Activated CD4-positive, alpha-beta T cell treated with anti-CD3 and anti-CD28 coated beads for 24 hours (primary cell): ENCODE measurements around the gene BCAS3.

Experiments used
- DNase-seq, 2 donors: peaks; one replicate each; pipeline ENCODE4 v3.0.0-alpha.2; 2020; ENCODE audit warnings: low read depth in 2 of 2

Gene BCAS3

GRCh38 chr17:61064087-61064951, 386.7 kb downstream of the BCAS3 start:
- no peak for DNase-seq

GRCh38 chr17:61065263-61065773, 387.7 kb downstream of the BCAS3 start:
- no peak for DNase-seq

- DNase-seq, result no peak
These were observed 388.4 kb downstream of the BCAS3 start for GRCh38 chr17:61066062-61066461.

- DNase-seq, result no peak
These were observed 393.0 kb downstream of the BCAS3 start for GRCh38 chr17:61070649-61071048.

- no peak for DNase-seq
These were observed 395.0 kb downstream of the BCAS3 start for GRCh38 chr17:61072648-61073047.

GRCh38 chr17:61073131-61073530, 395.5 kb downstream of the BCAS3 start:
- DNase-seq, result no peak

GRCh38 chr17:61073799-61074513, 396.3 kb downstream of the BCAS3 start:
- DNase-seq, result no peak

- no peak for DNase-seq
These were observed 398.3 kb downstream of the BCAS3 start for GRCh38 chr17:61075988-61076387.

- DNase-seq, result no peak
These were observed 399.0 kb downstream of the BCAS3 start for GRCh38 chr17:61076621-61077031.

- DNase-seq, result no peak
These were observed 404.3 kb downstream of the BCAS3 start for GRCh38 chr17:61081959-61082358.

- no peak for DNase-seq
These were observed 406.6 kb downstream of the BCAS3 start for GRCh38 chr17:61084260-61084659.

GRCh38 chr17:61087024-61087423, 409.4 kb downstream of the BCAS3 start:
- no peak for DNase-seq

- no peak for DNase-seq
These were observed 410.9 kb downstream of the BCAS3 start for GRCh38 chr17:61088556-61088955.

- DNase-seq, result no peak
These were observed 413.4 kb downstream of the BCAS3 start for GRCh38 chr17:61091096-61091495.

GRCh38 chr17:61097781-61098180, 420.1 kb downstream of the BCAS3 start:
- no peak for DNase-seq

GRCh38 chr17:61106354-61106753, 428.7 kb downstream of the BCAS3 start:
- no peak for DNase-seq

GRCh38 chr17:61116577-61116976, 438.9 kb downstream of the BCAS3 start:
- no peak for DNase-seq

- DNase-seq, result no peak
These were observed 440.3 kb downstream of the BCAS3 start for GRCh38 chr17:61117983-61118382.

GRCh38 chr17:61118871-61119270, 441.2 kb downstream of the BCAS3 start:
- DNase-seq, result no peak

GRCh38 chr17:61122326-61122913, 444.8 kb downstream of the BCAS3 start:
- no peak for DNase-seq

- DNase-seq, result no peak
These were observed 446.9 kb downstream of the BCAS3 start for GRCh38 chr17:61124562-61124961.

- DNase-seq, result no peak
These were observed 449.0 kb downstream of the BCAS3 start for GRCh38 chr17:61126473-61127249.
